ENCODE data around the gene TMEM33. TPM values are rescaled to one million over a fixed set of nuclear protein-coding genes. Genes with fewer than 3 reads are reported as not detected.

Gene TMEM33
- total and polyA plus RNA-seq, 2 of the 8 experiments (the other 6 are each of a cell fraction or from before 2014, with no cell fraction given) = 72.5 to 94.4 TPM

- no peak overlapping the region for H3K56ac ChIP-seq (replicated peaks; ENCODE audit: insufficient read length, low read depth, low read length)
- peaks cover 3 to 8% of the 10 kb centered on the region in 2 experiments for H4K20me1 ChIP-seq (replicated peaks in 1 of 2; ENCODE audit: control insufficient read depth in 1 of 2, insufficient read depth in 2 of 2, low read length in 2 of 2)
- WGBS, 2 experiments (ENCODE audit: extremely low coverage in 1 of 2, insufficient coverage in 1 of 2, insufficient read length in 1 of 2, insufficient replicate concordance in 2 of 2, low coverage in 1 of 2, low lambda C conversion rate in 2 of 2, missing lambda C conversion rate in 1 of 2) = 90% methylated on average over 1 of the region's 1 CpG; no CpG with 5 or more reads in 1 of the 2 experiments
- H4K8ac ChIP-seq (ENCODE audit: extremely low read depth, insufficient read depth, low read length) = no peak overlapping the region
- H3K23ac ChIP-seq (ENCODE audit: insufficient read length) = no peak overlapping the region
- H3K14ac ChIP-seq (ENCODE audit: insufficient read length) = no peak overlapping the region
- no peak overlapping the region for H2BK5ac ChIP-seq (ENCODE audit: low read depth, low read length)
- H2BK15ac ChIP-seq (ENCODE audit: low read length) = no peak overlapping the region
- no peak overlapping the region for H3K4me3 ChIP-seq (ENCODE audit: extremely low read depth in 1 of 4, insufficient read depth in 2 of 4, low read depth in 3 of 4, low read length in 4 of 4)
- no peak for DNase-seq (ENCODE audit: low read depth in 1 of 2, low spot score in 2 of 2)
- H2AFZ ChIP-seq (ENCODE audit: low read length) = no peak overlapping the region
- FAIRE-seq = no peak
- H2BK120ac ChIP-seq (replicated peaks; ENCODE audit: low read depth, low read length) = no peak overlapping the region
- no peak overlapping the region for H3K4me2 ChIP-seq (ENCODE audit: insufficient read depth in 1 of 2, low read depth in 2 of 2, low read length in 2 of 2)
- H3K9me3 ChIP-seq (ENCODE audit: insufficient read depth in 2 of 2, low read depth in 1 of 2, low read length in 1 of 2) = no peaks in the 10 kb centered on the region
- no peak overlapping the region for H3K4ac ChIP-seq (replicated peaks; ENCODE audit: insufficient read length, low read depth, low read length)
- no peak overlapping the region for H3K27ac ChIP-seq (ENCODE audit: low read depth, low read length)
- H2BK20ac ChIP-seq (ENCODE audit: low read length) = no peak overlapping the region
- no peak overlapping the region for H4K5ac ChIP-seq (ENCODE audit: insufficient read length, low read depth, low read length)
- H2AK5ac ChIP-seq (ENCODE audit: low read depth, low read length) = no peak overlapping the region
- H3K27me3 ChIP-seq (replicated peaks in 1 of 4; ENCODE audit: control insufficient read depth in 3 of 4, extremely low read depth in 1 of 4, insufficient read depth in 3 of 4, low read length in 3 of 4) = peaks cover 25 to 42% (median 41%) of the 10 kb centered on the region in 4 experiments
- H3K4me1 ChIP-seq (replicated peaks in 1 of 4; ENCODE audit: control insufficient read depth in 3 of 4, insufficient read depth in 4 of 4, low read length in 3 of 4) = peaks cover 0 to 17% (median 6%) of the 10 kb centered on the region in 4 experiments; a peak in 6 of 7 replicates
- H3K9ac ChIP-seq (replicated peaks in 1 of 4; ENCODE audit: extremely low read depth in 1 of 4, low read depth in 3 of 4, low read length in 3 of 4) = no peak overlapping the region
- CTCF ChIA-PET (ENCODE audit: partially characterized antibody) = interaction anchor here (0.6 to 7.6 kb wide), 13 partner anchors 8 to 192 kb away, joined by 3 to 58 read pairs (median 4); partner anchors contain the start of gene PHOX2B
- POLR2A ChIA-PET (ENCODE audit: partially characterized antibody) = no interaction called here
- H3K79me1 ChIP-seq (ENCODE audit: low read depth, low read length) = no peaks in the 10 kb centered on the region
- no peaks in the 10 kb centered on the region for H3K79me2 ChIP-seq (ENCODE audit: control insufficient read depth in 1 of 2, insufficient read depth in 2 of 2, low read length in 2 of 2)
- H3K18ac ChIP-seq (ENCODE audit: extremely low read depth, low read length) = no peak overlapping the region
- H3K23me2 ChIP-seq (ENCODE audit: low read depth, low read length) = peaks cover 5% of the 10 kb centered on the region; the same call in 1 of the 2 replicates
- no peak overlapping the region for H2BK12ac ChIP-seq (ENCODE audit: low read depth, low read length)
- H4K91ac ChIP-seq (replicated peaks; ENCODE audit: insufficient read length, low read length) = no peak overlapping the region
- no peaks in the 10 kb centered on the region; a peak in 1 of 8 replicates for H3K36me3 ChIP-seq (ENCODE audit: control insufficient read depth in 2 of 4, insufficient read depth in 4 of 4, low read length in 3 of 4)
- TF ChIP-seq RBBP5 (IDR thresholded peaks at IDR 0.05; ENCODE audit: borderline replicate concordance, low read depth, low read length) = no peak
Measured at GRCh38 chr4:41885456-41885855, 49.8 kb upstream of the TMEM33 start.

Data from H1 (cell line).